SK-N-SH (cell line): ENCODE data around the gene STAC. TPM values are rescaled to one million over a fixed set of nuclear protein-coding genes. Genes with fewer than 3 reads are reported as not detected.

Experiments
- CTCF ChIA-PET: fragments of 300-600, 350-600 bp; formaldehyde crosslinking; extraction: SDS; loops from one replicate; lab custom pipeline; 2021; lab: Yijun Ruan, JAX
- POLR2A ChIA-PET: fragments of 350-600 bp; sonication (Branson Sonifier 250); formaldehyde crosslinking; extraction: SDS; loops from one replicate; lab custom pipeline; 2020; ENCODE audit warnings: antibody characterized with exemption, inconsistent platforms; lab: Yijun Ruan, JAX
- DNase-seq: peaks from one replicate; pipeline ENCODE4 v3.0.0; 2012
- H2AFZ ChIP-seq: fragments of 200-600 bp; sonication (generic); 2 replicates; pipeline ENCODE4 v1.8.1; 2016; ENCODE audit warnings: antibody characterized with exemption, mild to moderate bottlenecking, low read depth
- H3F3A ChIP-seq: fragments of 200-600 bp; sonication (generic); replicated peaks from 2 replicates; pipeline ENCODE3; 2016; ENCODE audit warnings: antibody characterized with exemption, mild to moderate bottlenecking; ENCODE audit not compliant: insufficient read depth
- H3K27ac ChIP-seq, 2 experiments: fragments of 200-500 bp in 1 of 2; fragments of 200-600 bp in 1 of 2; sonication (Bioruptor generic) in 1 of 2; sonication (generic), shearing (Covaris generic) in 1 of 2; 2 replicates each; pipeline versions ENCODE4 v1.5.1 to v1.6.1; 2014 to 2016; ENCODE audit warnings: low read depth in 2 of 2, inconsistent platforms in 1 of 2, low read length in 1 of 2, mild to moderate bottlenecking in 1 of 2, mixed read lengths in 1 of 2
- H3K27me3 ChIP-seq: fragments of 200-600 bp; sonication (generic), shearing (Covaris generic); 2 replicates; pipeline ENCODE4 v1.6.1; 2016; ENCODE audit warnings: mixed run types; ENCODE audit not compliant: insufficient read depth
- H3K36me3 ChIP-seq, 2 experiments: fragments of 200-500 bp in 1 of 2; fragments of 200-600 bp in 1 of 2; sonication (Bioruptor generic) in 1 of 2; sonication (generic) in 1 of 2; replicated peaks in 1 of 2; 2 replicates each; pipeline versions ENCODE3 to v1.5.1; 2014 to 2016; ENCODE audit warnings: low read length in 1 of 2, mild to moderate bottlenecking in 1 of 2; ENCODE audit not compliant: insufficient read depth in 2 of 2, control insufficient read depth in 1 of 2
- H3K4me1 ChIP-seq, 2 experiments: fragments of 200-500 bp in 1 of 2; fragments of 200-600 bp in 1 of 2; sonication (Bioruptor generic) in 1 of 2; sonication (generic), shearing (Covaris generic) in 1 of 2; 2 replicates each; pipeline versions ENCODE4 v1.5.1 to v1.6.1; 2014 to 2016; ENCODE audit warnings: low read depth in 1 of 2, low read length in 1 of 2, mixed run types in 1 of 2; ENCODE audit not compliant: insufficient read depth in 2 of 2, control insufficient read depth in 1 of 2
- H3K4me2 ChIP-seq: fragments of 200-600 bp; sonication (generic), shearing (Covaris generic); 2 replicates; pipeline ENCODE4 v1.6.1; 2017; ENCODE audit warnings: mixed run types
- H3K4me3 ChIP-seq, 2 experiments: fragments of 200-500 bp in 1 of 2; fragments of 200-600 bp in 1 of 2; sonication (Bioruptor generic) in 1 of 2; sonication (generic), shearing (Covaris generic) in 1 of 2; 2 replicates each; pipeline versions ENCODE4 v1.5.1 to v1.8.1; 2014 to 2016; ENCODE audit warnings: low read depth in 2 of 2, inconsistent platforms in 1 of 2, low read length in 1 of 2, mild to moderate bottlenecking in 1 of 2, mixed read lengths in 1 of 2, moderate library complexity in 1 of 2
- H3K79me2 ChIP-seq: fragments of 200-600 bp; sonication (generic); 2 replicates; pipeline ENCODE4 v1.8.1; 2017; ENCODE audit warnings: mild to moderate bottlenecking; ENCODE audit not compliant: insufficient read depth
- H3K9ac ChIP-seq: fragments of 200-600 bp; sonication (generic); 2 replicates; pipeline ENCODE4 v1.6.1; 2017; ENCODE audit warnings: mixed run types
- H3K9me2 ChIP-seq: fragments of 200-600 bp; sonication (generic); 2 replicates; pipeline ENCODE4 v1.6.1; 2017; ENCODE audit warnings: mixed run types
- H3K9me3 ChIP-seq: fragments of 200-600 bp; sonication (generic); 2 replicates; pipeline ENCODE4 v1.6.1; 2017; ENCODE audit warnings: mixed run types, mild to moderate bottlenecking, moderate library complexity
- H4K20me1 ChIP-seq: fragments of 200-600 bp; sonication (generic); 2 replicates; pipeline ENCODE4 v1.6.1; 2017; ENCODE audit warnings: mild to moderate bottlenecking, mixed run types; ENCODE audit not compliant: insufficient read depth
- CHD2 ChIP-seq: fragments of 150-350 bp; IDR thresholded peaks from 2 replicates; pipeline ENCODE4 v1.6.1; 2018; ENCODE audit warnings: low read length; ENCODE audit not compliant: partially characterized antibody
- CTCF ChIP-seq: fragments of 200-600 bp; sonication (generic); IDR thresholded peaks from 2 replicates; pipeline ENCODE4 v1.6.1; 2017; ENCODE audit warnings: antibody characterized with exemption, mild to moderate bottlenecking, moderate library complexity
- EZH2phosphoT487 ChIP-seq: fragments of 200-600 bp; sonication (generic); IDR thresholded peaks from 2 replicates; pipeline ENCODE4 v1.6.1; 2017; ENCODE audit warnings: low read depth, mixed run types, mild to moderate bottlenecking, antibody characterized with exemption, moderate library complexity, borderline replicate concordance
- FOSL2 ChIP-seq: IDR thresholded peaks from 2 replicates; pipeline ENCODE4 v1.4.0; 2012; ENCODE audit warnings: low read depth, mild to moderate bottlenecking, moderate library complexity, borderline replicate concordance
- FOXM1 ChIP-seq: IDR thresholded peaks from 2 replicates; pipeline ENCODE4 v1.4.0; 2012; ENCODE audit warnings: low read depth, mild to moderate bottlenecking
- IRF3 ChIP-seq: fragments of 150-350 bp; IDR thresholded peaks from 2 replicates; pipeline ENCODE4 v1.6.1; 2016; ENCODE audit warnings: mild to moderate bottlenecking, low read depth, low read length
- JUND ChIP-seq: IDR thresholded peaks from 2 replicates; pipeline ENCODE4 v1.4.0; 2012
- MAX ChIP-seq: IDR thresholded peaks from 2 replicates; pipeline ENCODE4 v1.4.0; 2012; ENCODE audit warnings: low read depth
- MEF2A ChIP-seq: IDR thresholded peaks from 2 replicates; pipeline ENCODE4 v1.4.0; 2012; ENCODE audit warnings: low read depth, borderline replicate concordance
- MXI1 ChIP-seq: IDR thresholded peaks from 2 replicates; pipeline ENCODE4 v1.6.1; 2012; ENCODE audit warnings: mild to moderate bottlenecking, low read depth, low read length, improper control_type of control experiment
- POLR2AphosphoS5 ChIP-seq: IDR thresholded peaks from 2 replicates; pipeline ENCODE4 v1.6.1; 2012; ENCODE audit warnings: low read depth, low read length
- RCOR1 ChIP-seq: fragments of 150-350 bp; IDR thresholded peaks from 2 replicates; pipeline ENCODE4 v1.6.1; 2017; ENCODE audit warnings: antibody characterized with exemption, low read length
- REST ChIP-seq: IDR thresholded peaks from 2 replicates; pipeline ENCODE4 v1.6.1; 2012; ENCODE audit warnings: mild to moderate bottlenecking, low read depth, low read length, moderate library complexity
- RFX5 ChIP-seq: IDR thresholded peaks from 2 replicates; pipeline ENCODE4 v1.6.1; 2012; ENCODE audit warnings: mild to moderate bottlenecking, improper control_type of control experiment, low read length
- SIN3A ChIP-seq: IDR thresholded peaks from 2 replicates; pipeline ENCODE4 v1.6.1; 2012; ENCODE audit warnings: low read depth, mild to moderate bottlenecking, low read length, moderate library complexity, borderline replicate concordance
- SMC3 ChIP-seq: IDR thresholded peaks from 2 replicates; pipeline ENCODE4 v1.6.1; 2012; ENCODE audit warnings: low read depth, low read length, improper control_type of control experiment
- TAF1 ChIP-seq: IDR thresholded peaks from 2 replicates; pipeline ENCODE4 v1.6.1; 2012; ENCODE audit warnings: low read depth, mild to moderate bottlenecking, low read length, moderate library complexity, borderline replicate concordance
- TCF12 ChIP-seq: IDR thresholded peaks from 2 replicates; pipeline ENCODE4 v1.4.0; 2012
- ZBTB33 ChIP-seq: IDR thresholded peaks from 2 replicates; pipeline ENCODE4 v1.4.0; 2012; ENCODE audit warnings: low read depth, borderline replicate concordance
- polyA plus RNA-seq, 3 experiments: library from polyadenylated mRNA; depleted of rRNA; stranded (reverse); fragments of >200 nt; gene quantifications; 2 replicates each; pipeline ENCODE4 v1.2.3, GENCODE V29; 2012

Gene STAC
- polyA plus RNA-seq, 1 of the 3 experiments (the other 2 are of a cell fraction), result 25.0 TPM

GRCh38 chr3:36372534-36372935 lies 7.8 kb upstream of the STAC start (continued):
- TF ChIP-seq CTCF (no peak), MXI1 (no peak), SMC3 (no peak), FOXM1 (no peak), ZBTB33 (no peak), RFX5 (no peak)

GRCh38 chr3:36373084-36373483 lies 7.2 kb upstream of the STAC start:
- H3F3A ChIP-seq, result peaks cover 31% of the 10 kb centered on the region
- peaks cover 0 to 12% of the 10 kb centered on the region in 2 experiments; a peak in 2 of 4 replicates for H3K4me1 ChIP-seq
- POLR2A ChIA-PET, result no interaction called here
- CTCF ChIA-PET, result interaction anchor here (0.7 to 1.1 kb wide), 2 partner anchors 19 to 173 kb away, joined by 3 read pairs; no protein-coding TSS in a partner anchor
- H3K36me3 ChIP-seq, result no peaks in the 10 kb centered on the region
- no peak overlapping the region; the same call in 1 of the 2 replicates for H2AFZ ChIP-seq
- H3K4me3 ChIP-seq, result 0 out of 4 replicates have a peak overlapping the region, but pooled peaks of 1 of the 2 experiments have one; percentile 41
- peak overlapping the region; percentile 63 for H3K4me2 ChIP-seq
- no peaks in the 10 kb centered on the region for H3K79me2 ChIP-seq
- H3K27ac ChIP-seq, result peak overlapping the region; percentile 60 to 98; a peak in 3 of 4 replicates
- no peaks in the 10 kb centered on the region for H3K9me2 ChIP-seq
- DNase-seq, result no peak
- no peaks in the 10 kb centered on the region for H3K9me3 ChIP-seq
- no peaks in the 10 kb centered on the region for H3K27me3 ChIP-seq
- H4K20me1 ChIP-seq, result no peaks in the 10 kb centered on the region
- H3K9ac ChIP-seq, result peak overlapping the region; percentile 64
- peak; percentile 94 for TF ChIP-seq JUND
- TF ChIP-seq TAF1, result peak; percentile 31; the same call in 1 of the 2 replicates
- TF ChIP-seq CHD2, result no peak
- no peak for TF ChIP-seq MXI1
- 0 out of 2 replicates have a peak, but pooled peaks have one; percentile 29 for TF ChIP-seq MAX
- 0 out of 2 replicates have a peak, but pooled peaks have one; percentile 29 for TF ChIP-seq REST
- 0 out of 2 replicates have a peak, but pooled peaks have one; percentile 33 for TF ChIP-seq MEF2A
- TF ChIP-seq POLR2AphosphoS5, result peak; percentile 68; the same call in 1 of the 2 replicates
- peak; percentile 86 for TF ChIP-seq TCF12
- TF ChIP-seq FOSL2, result peak; percentile 95
- TF ChIP-seq FOXM1, result no peak
- TF ChIP-seq ZBTB33, result peak; percentile 50; the same call in 1 of the 2 replicates
- TF ChIP-seq RFX5, result no peak
- no peak for TF ChIP-seq IRF3
- TF ChIP-seq RCOR1, result no peak
- no peak for TF ChIP-seq SIN3A
- no peak for TF ChIP-seq EZH2phosphoT487
